ENCODE measurements around the gene CCDC149.

The CCDC149 gene

DNA sequence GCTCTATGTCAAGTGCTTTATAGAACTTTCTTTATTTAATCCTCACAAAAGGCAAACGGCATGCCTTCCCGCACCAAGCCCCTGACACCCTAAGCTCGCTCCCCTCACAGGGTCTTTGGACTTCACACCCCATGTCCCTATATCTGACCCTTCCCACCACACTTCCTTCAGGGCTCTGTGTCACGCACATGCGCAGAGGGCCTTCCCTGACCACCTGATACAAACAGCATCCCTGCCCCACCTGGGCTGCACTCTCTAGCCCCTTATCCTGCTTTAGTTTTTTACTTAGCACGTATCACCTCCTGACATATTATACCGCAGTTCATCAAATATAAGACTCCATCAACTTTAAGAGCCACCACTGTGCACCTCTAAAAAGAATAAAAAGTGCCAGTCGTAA lies 67.7 kb downstream of the CCDC149 start:
- TF ChIP-seq, protein P1, sequence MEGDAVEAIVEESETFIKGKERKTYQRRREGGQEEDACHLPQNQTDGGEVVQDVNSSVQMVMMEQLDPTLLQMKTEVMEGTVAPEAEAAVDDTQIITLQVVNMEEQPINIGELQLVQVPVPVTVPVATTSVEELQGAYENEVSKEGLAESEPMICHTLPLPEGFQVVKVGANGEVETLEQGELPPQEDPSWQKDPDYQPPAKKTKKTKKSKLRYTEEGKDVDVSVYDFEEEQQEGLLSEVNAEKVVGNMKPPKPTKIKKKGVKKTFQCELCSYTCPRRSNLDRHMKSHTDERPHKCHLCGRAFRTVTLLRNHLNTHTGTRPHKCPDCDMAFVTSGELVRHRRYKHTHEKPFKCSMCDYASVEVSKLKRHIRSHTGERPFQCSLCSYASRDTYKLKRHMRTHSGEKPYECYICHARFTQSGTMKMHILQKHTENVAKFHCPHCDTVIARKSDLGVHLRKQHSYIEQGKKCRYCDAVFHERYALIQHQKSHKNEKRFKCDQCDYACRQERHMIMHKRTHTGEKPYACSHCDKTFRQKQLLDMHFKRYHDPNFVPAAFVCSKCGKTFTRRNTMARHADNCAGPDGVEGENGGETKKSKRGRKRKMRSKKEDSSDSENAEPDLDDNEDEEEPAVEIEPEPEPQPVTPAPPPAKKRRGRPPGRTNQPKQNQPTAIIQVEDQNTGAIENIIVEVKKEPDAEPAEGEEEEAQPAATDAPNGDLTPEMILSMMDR (conservative IDR thresholded peaks at IDR 0.05; ENCODE audit: control insufficient read depth, insufficient read depth, low read depth, low read length): no peak
- H3K4me3 ChIP-seq (ENCODE audit: control insufficient read depth, low read depth, low read length): no peak overlapping the region
- DNase-seq (ENCODE audit: low read depth): no peak

DNA sequence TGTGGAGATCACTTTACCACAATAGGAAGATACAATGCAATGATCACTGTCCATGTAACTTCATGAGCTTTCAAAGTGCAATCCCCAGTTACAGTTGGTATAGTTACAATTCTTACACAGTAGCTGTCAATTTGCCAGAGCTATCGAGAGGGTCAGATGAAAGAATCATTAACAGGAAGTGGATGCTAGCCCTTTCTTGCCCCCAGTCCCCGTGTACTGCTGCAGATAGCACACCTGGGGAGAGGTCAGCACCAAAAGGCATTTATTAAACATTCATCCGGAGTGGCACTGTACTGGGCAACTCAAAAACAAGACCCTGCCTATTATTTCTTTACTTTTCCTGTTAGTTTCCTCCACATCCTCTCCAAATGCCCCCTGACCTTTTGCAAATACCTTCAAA lies 69.7 kb downstream of the CCDC149 start:
- DNase-seq (ENCODE audit: low read depth): no peak
- no peak overlapping the region for H3K4me3 ChIP-seq (ENCODE audit: control insufficient read depth, low read depth, low read length)
- TF ChIP-seq, protein P1 (conservative IDR thresholded peaks at IDR 0.05; ENCODE audit: control insufficient read depth, insufficient read depth, low read depth, low read length): no peak

DNA sequence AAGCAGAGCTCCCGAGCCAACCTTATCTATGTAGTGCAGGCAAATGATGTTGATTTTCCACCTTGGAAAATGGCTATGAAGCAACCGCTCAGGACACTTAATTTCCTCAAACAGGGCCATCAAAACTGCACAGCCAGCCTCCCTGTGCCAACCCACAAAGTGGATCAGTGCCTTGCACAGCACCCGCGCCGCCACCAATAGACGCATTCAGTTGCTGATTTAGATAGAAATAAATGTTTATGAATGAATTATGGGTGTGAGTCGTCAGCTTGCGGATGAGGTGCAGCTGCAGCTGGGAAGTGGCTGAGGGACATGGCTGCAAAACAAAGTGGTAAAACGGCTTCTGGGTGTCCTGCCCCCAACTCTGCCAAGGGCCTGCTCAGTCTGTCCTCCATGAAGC lies 70.5 kb downstream of the CCDC149 start:
- TF ChIP-seq, protein P1 (conservative IDR thresholded peaks at IDR 0.05; ENCODE audit: control insufficient read depth, insufficient read depth, low read depth, low read length): no peak
- no peak overlapping the region for H3K4me3 ChIP-seq (ENCODE audit: control insufficient read depth, low read depth, low read length)
- no peak for DNase-seq (ENCODE audit: low read depth)

DNA sequence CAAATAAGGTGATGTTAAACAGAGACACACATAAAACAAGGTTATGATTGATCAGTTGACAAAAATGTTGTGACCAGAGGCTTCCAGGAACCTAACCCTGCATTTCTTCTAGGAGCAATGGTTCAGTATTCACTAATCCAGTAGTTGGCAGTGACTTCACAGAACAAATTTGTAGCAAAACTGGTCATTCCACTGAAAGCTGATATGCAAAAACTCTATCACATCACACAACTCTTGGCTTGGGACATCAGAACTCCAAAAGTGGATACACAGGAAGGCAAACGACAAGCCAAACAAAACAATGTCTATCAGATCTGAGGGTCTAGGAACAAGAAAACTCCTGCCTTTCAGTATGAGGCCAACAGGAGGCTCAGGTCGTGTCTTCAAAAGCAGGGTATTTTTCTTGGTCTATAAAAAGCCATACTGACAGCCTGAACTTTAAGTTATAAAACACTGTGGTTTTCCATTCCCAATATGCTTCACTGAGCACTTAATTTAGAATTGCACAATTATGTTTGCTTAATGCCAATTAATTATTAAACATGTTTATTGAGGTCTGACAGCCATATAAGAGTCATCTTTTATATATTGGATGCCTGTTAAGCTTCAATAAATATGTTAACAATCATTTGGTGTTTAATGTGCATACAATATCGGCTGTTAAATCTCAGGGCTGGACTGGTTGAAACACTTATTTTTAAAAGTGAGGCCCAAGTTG lies 71.9 kb downstream of the CCDC149 start:
- TF ChIP-seq, protein P1 (conservative IDR thresholded peaks at IDR 0.05; ENCODE audit: control insufficient read depth, insufficient read depth, low read depth, low read length): no peak
- no peak for DNase-seq (ENCODE audit: low read depth)
- H3K4me3 ChIP-seq (ENCODE audit: control insufficient read depth, low read depth, low read length): no peak overlapping the region

DNA sequence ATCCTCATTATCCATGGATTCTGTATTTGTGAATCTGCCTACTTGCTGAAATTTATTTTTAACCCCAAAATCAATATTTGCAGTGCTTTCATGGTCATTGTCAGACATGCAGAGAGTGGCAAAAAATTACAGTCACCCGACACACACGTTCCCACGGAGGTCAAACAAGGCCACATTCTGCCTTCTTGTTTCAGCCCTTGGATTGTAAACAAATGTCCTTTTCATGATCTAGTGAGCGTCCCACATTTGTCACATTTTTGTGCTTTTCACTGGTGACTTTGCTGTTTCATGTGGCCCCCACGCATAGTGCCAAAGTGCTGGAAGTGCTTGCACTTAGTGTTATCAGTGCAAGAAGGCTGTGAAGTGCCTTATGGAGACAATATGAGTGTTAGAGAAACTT lies 72.5 kb downstream of the CCDC149 start:
- DNase-seq (ENCODE audit: low read depth): no peak
- H3K4me3 ChIP-seq (ENCODE audit: control insufficient read depth, low read depth, low read length): no peak overlapping the region
- TF ChIP-seq, protein P1 (conservative IDR thresholded peaks at IDR 0.05; ENCODE audit: control insufficient read depth, insufficient read depth, low read depth, low read length): no peak

DNA sequence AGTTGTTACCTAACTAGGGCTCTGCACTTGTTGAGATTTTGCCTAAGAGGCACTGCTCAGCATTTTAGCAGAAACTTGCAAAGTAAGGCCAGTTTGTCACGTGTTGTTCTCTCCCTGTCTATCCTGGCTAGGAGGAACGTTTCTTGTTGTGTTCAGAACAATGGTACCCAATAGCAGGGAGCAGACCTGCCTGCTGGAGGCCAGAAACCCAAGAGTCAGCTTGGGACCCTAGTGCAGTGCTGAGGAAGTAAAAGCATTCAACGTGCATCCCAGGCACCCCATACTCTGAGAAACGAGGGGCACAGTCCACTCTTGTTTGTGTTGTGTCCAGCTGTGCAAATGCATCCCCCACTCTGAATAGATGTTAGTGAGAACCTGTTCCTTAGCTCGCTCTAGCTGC lies 75.1 kb downstream of the CCDC149 start:
- TF ChIP-seq, protein P1 (conservative IDR thresholded peaks at IDR 0.05; ENCODE audit: control insufficient read depth, insufficient read depth, low read depth, low read length): no peak
- DNase-seq (ENCODE audit: low read depth): no peak
- no peak overlapping the region for H3K4me3 ChIP-seq (ENCODE audit: control insufficient read depth, low read depth, low read length)

DNA sequence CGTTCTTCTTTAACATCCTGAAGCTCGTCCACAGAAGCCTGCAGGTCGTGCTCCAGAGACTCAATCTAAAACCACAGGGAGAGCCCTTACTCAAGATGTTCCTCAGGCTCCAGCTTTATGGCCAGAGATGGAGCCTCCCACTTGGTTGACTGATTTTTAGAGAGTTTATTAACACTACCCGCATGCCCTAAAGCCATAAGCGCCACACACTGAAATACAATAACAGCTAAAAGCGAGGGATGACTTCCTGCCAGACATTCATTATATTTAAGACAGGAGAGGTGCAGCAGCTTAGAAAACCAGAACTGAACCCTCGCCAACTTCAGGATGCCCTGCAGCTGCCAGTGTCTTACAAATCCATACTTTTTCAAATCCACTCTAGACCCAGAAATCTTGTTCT lies 75.5 kb downstream of the CCDC149 start:
- DNase-seq (ENCODE audit: low read depth): no peak
- H3K4me3 ChIP-seq (ENCODE audit: control insufficient read depth, low read depth, low read length): no peak overlapping the region
- TF ChIP-seq, protein P1 (conservative IDR thresholded peaks at IDR 0.05; ENCODE audit: control insufficient read depth, insufficient read depth, low read depth, low read length): no peak
